GM12874 (cell line): ENCODE measurements around the gene C4orf36.

Source experiments
- CTCF ChIP-seq: IDR thresholded peaks from 2 replicates; pipeline ENCODE4 v1.5.1; 2011; ENCODE audit warnings: low read depth, mild to moderate bottlenecking, control low read depth, low read length, moderate library complexity; ENCODE audit not compliant: insufficient read depth

Gene C4orf36

GRCh38 chr4:86872135-86872534 lies 20.1 kb downstream of the C4orf36 start:
- no peak for TF ChIP-seq CTCF

GRCh38 chr4:86870442-86871069 lies 21.7 kb downstream of the C4orf36 start:
- no peak for TF ChIP-seq CTCF

GRCh38 chr4:86857341-86858052 lies 34.7 kb downstream of the C4orf36 start:
- TF ChIP-seq CTCF: no peak

- TF ChIP-seq CTCF: no peak
These were observed 35.3 kb downstream of the C4orf36 start for GRCh38 chr4:86856896-86857295.

GRCh38 chr4:86855572-86855971 lies 36.6 kb downstream of the C4orf36 start:
- no peak for TF ChIP-seq CTCF

GRCh38 chr4:86853209-86853608 lies 39.0 kb downstream of the C4orf36 start:
- TF ChIP-seq CTCF: no peak

- TF ChIP-seq CTCF: no peak
These were observed 43.2 kb downstream of the C4orf36 start, which contains the start of gene SLC10A6 for GRCh38 chr4:86848732-86849619. SLC10A6 (minus strand) TSS chr4:86849384; CDS start chr4:86849115, 269 bp downstream.
